KOPT-K1 (cell line): ENCODE measurements around the gene SLC3A2.
"Not testable (repeated sequence)": the region's sequence is repeated elsewhere in the genome, so short reads cannot be mapped to it uniquely, and the experiment has no call there.

Source experiments
- H3K27ac ChIP-seq: fragments of 200-600 bp; sonication (generic); 2 replicates; pipeline ENCODE4 v1.5.1; 2016; ENCODE audit warnings: antibody characterized with exemption, mild to moderate bottlenecking, low read depth, low read length; ENCODE audit not compliant: poor library complexity, severe bottlenecking
- H3K36me3 ChIP-seq: fragments of 200-600 bp; sonication (generic); 2 replicates; pipeline ENCODE4 v1.5.1; 2017; ENCODE audit warnings: antibody characterized with exemption, mild to moderate bottlenecking, low read length, moderate library complexity; ENCODE audit not compliant: insufficient read depth
- H3K9me3 ChIP-seq: fragments of 200-600 bp; sonication (generic); 2 replicates; pipeline ENCODE4 v1.5.1; 2017; ENCODE audit warnings: antibody characterized with exemption, low read length, mild to moderate bottlenecking; ENCODE audit not compliant: insufficient read depth, poor library complexity, severe bottlenecking

SLC3A2 gene

GRCh38 chr11:62923601-62924411 lies 43.1 kb downstream of the SLC3A2 start:
- Histone ChIP-seq H3K9me3 (no peaks in the 10 kb centered on the region), H3K27ac (no peak overlapping the region), H3K36me3 (no peaks in the 10 kb centered on the region)

- H3K9me3 ChIP-seq = no peaks in the 10 kb centered on the region
Measured at GRCh38 chr11:62925308-62925707, 44.6 kb downstream of the SLC3A2 start.

GRCh38 chr11:62925745-62926679 lies 45.3 kb downstream of the SLC3A2 start:
- Histone ChIP-seq H3K9me3 (no peaks in the 10 kb centered on the region), H3K27ac (no peak overlapping the region), H3K36me3 (no peaks in the 10 kb centered on the region)

More at GRCh38 chr11:62925308-62925707, 44.6 kb downstream of the SLC3A2 start:
- Histone ChIP-seq H3K36me3 (no peaks in the 10 kb centered on the region), H3K27ac (no peak overlapping the region)

- H3K9me3 ChIP-seq = no peaks in the 10 kb centered on the region
- no peak overlapping the region for H3K27ac ChIP-seq
- no peaks in the 10 kb centered on the region for H3K36me3 ChIP-seq
Measured at GRCh38 chr11:62926680-62927455, 46.2 kb downstream of the SLC3A2 start.

- H3K36me3 ChIP-seq = no peaks in the 10 kb centered on the region
- H3K9me3 ChIP-seq = no peaks in the 10 kb centered on the region
- H3K27ac ChIP-seq = no peak overlapping the region
Measured at GRCh38 chr11:62928011-62928410, 47.3 kb downstream of the SLC3A2 start.

GRCh38 chr11:62930157-62930556 lies 49.5 kb downstream of the SLC3A2 start:
- Histone ChIP-seq H3K36me3 (no peaks in the 10 kb centered on the region), H3K27ac (no peak overlapping the region), H3K9me3 (no peaks in the 10 kb centered on the region)

- H3K36me3 ChIP-seq = no peaks in the 10 kb centered on the region
- H3K27ac ChIP-seq = no peak overlapping the region
- no peaks in the 10 kb centered on the region for H3K9me3 ChIP-seq
Measured at GRCh38 chr11:62930666-62931065, 50.0 kb downstream of the SLC3A2 start.

- H3K9me3 ChIP-seq = no peaks in the 10 kb centered on the region
- no peak overlapping the region for H3K27ac ChIP-seq
- no peaks in the 10 kb centered on the region for H3K36me3 ChIP-seq
Measured at GRCh38 chr11:62931499-62932278, 51.0 kb downstream of the SLC3A2 start.

- Histone ChIP-seq H3K36me3 (no peaks in the 10 kb centered on the region), H3K9me3 (peaks cover 10% of the 10 kb centered on the region), H3K27ac (no peak overlapping the region)
Measured at GRCh38 chr11:62933285-62933684, 52.6 kb downstream of the SLC3A2 start.

- H3K9me3 ChIP-seq = peaks cover 10% of the 10 kb centered on the region
- H3K27ac ChIP-seq = no peak overlapping the region
- no peaks in the 10 kb centered on the region for H3K36me3 ChIP-seq
Measured at GRCh38 chr11:62933750-62934495, 53.2 kb downstream of the SLC3A2 start.

GRCh38 chr11:62934496-62934785 lies 53.7 kb downstream of the SLC3A2 start:
- Histone ChIP-seq H3K9me3 (peaks cover 10% of the 10 kb centered on the region), H3K36me3 (no peaks in the 10 kb centered on the region), H3K27ac (no peak overlapping the region)

GRCh38 chr11:62937528-62937927 lies 56.8 kb downstream of the SLC3A2 start:
- not testable (repeated sequence) for H3K36me3 ChIP-seq, H3K9me3 ChIP-seq, H3K27ac ChIP-seq
